DND-41 (cell line): Measurements from ENCODE around the gene TLCD3B.
"Not testable (repeated sequence)": the region's sequence is repeated elsewhere in the genome, so short reads cannot be mapped to it uniquely, and the experiment has no call there.

Experiments used
- ATAC-seq: fragments of 200-7000 bp; cut with Tn5 transposase; 3 replicates; pipeline ENCODE4 v1.9.1; 2021; ENCODE audit warnings: low read depth; ENCODE audit not compliant: insufficient read depth
- DNase-seq: peaks from one replicate; pipeline ENCODE4 v3.0.0-alpha.2; 2020
- H2AFZ ChIP-seq: 2 replicates; pipeline ENCODE4 v1.6.0; 2012; ENCODE audit warnings: low read depth, low read length
- H3K27ac ChIP-seq: 2 replicates; pipeline ENCODE4 v1.5.1; 2012; ENCODE audit warnings: low read length, inconsistent platforms
- H3K27me3 ChIP-seq: fragments of 200-600 bp; sonication (generic); 2 replicates; pipeline ENCODE4 v1.6.0; 2012; ENCODE audit warnings: low read length, mild to moderate bottlenecking, inconsistent platforms; ENCODE audit not compliant: insufficient read depth, poor library complexity
- H3K36me3 ChIP-seq: 2 replicates; pipeline ENCODE4 v1.5.1; 2012; ENCODE audit warnings: low read length, inconsistent platforms; ENCODE audit not compliant: insufficient read depth
- H3K4me1 ChIP-seq: 2 replicates; pipeline ENCODE4 v1.5.1; 2012; ENCODE audit warnings: mild to moderate bottlenecking, low read length; ENCODE audit not compliant: insufficient read depth
- H3K4me2 ChIP-seq: 2 replicates; pipeline ENCODE4 v1.6.0; 2012; ENCODE audit warnings: mild to moderate bottlenecking, moderate library complexity, low read length, inconsistent platforms; ENCODE audit not compliant: insufficient read depth
- H3K4me3 ChIP-seq, 2 experiments: fragments of 200-600 bp in 1 of 2; shearing (Covaris generic) in 1 of 2; 2 replicates each; pipeline ENCODE4 v1.5.1; 2012 to 2016; ENCODE audit warnings: inconsistent platforms in 2 of 2, low read length in 2 of 2, mild to moderate bottlenecking in 2 of 2, low read depth in 1 of 2, moderate library complexity in 1 of 2
- H3K79me2 ChIP-seq: 2 replicates; pipeline ENCODE4 v1.6.0; 2012; ENCODE audit warnings: low read length, inconsistent platforms; ENCODE audit not compliant: insufficient read depth
- H3K9ac ChIP-seq: 2 replicates; pipeline ENCODE4 v1.6.0; 2012; ENCODE audit warnings: low read depth, mild to moderate bottlenecking, inconsistent platforms, low read length, moderate library complexity
- H3K9me3 ChIP-seq: 2 replicates; pipeline ENCODE4 v1.5.1; 2012; ENCODE audit warnings: low read length, moderate library complexity, mild to moderate bottlenecking, inconsistent platforms; ENCODE audit not compliant: insufficient read depth, severe bottlenecking
- H4K20me1 ChIP-seq: 2 replicates; pipeline ENCODE4 v1.6.0; 2012; ENCODE audit warnings: low read length; ENCODE audit not compliant: insufficient read depth
- EZH2 ChIP-seq: IDR thresholded peaks from 3 replicates; pipeline ENCODE4 v1.6.1; 2012; ENCODE audit warnings: borderline replicate concordance, low read depth, mild to moderate bottlenecking, moderate library complexity, low read length, inconsistent platforms; ENCODE audit not compliant: severe bottlenecking
- TF ChIP-seq, protein P1 (sequence below): IDR thresholded peaks from 2 replicates; pipeline ENCODE4 v1.5.1; 2012; ENCODE audit warnings: borderline replicate concordance, low read length, moderate library complexity, mild to moderate bottlenecking; ENCODE audit not compliant: poor library complexity, severe bottlenecking; ENCODE audit errors: extremely low read depth

Gene TLCD3B

DNA sequence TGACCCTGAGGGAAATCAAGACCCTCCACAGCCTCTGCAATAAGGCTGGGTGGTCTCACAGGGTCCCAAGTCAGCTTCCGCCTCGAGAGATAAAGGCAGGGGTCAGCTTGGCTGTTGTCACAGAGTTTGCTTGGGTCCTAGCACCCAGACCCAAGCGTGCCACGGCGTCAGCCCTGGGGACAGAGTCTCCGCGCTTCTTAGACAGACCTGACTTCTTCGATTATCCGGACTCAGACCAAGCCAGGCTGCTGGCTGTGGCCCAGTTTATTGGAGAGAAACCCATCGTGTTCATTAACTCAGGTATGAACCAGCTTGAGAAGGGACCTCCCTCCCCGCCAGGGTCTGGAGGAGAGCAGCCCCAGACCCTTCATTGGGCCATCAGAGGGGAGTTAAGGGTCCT, 7.5 kb downstream of the TLCD3B start:
- Histone ChIP-seq H3K9ac (no peak overlapping the region), H2AFZ (no peak overlapping the region), H3K27ac (no peak overlapping the region), H3K27me3 (no peaks in the 10 kb centered on the region), H3K79me2 (no peaks in the 10 kb centered on the region), H3K4me2 (no peak overlapping the region), H3K4me1 (peaks cover 16% of the 10 kb centered on the region), H4K20me1 (0 out of 2 replicates have a peak, but pooled peaks cover 4% of the 10 kb centered on the region), H3K4me3 (no peak overlapping the region), H3K36me3 (no peaks in the 10 kb centered on the region), H3K9me3 (no peaks in the 10 kb centered on the region)
- ATAC-seq (no peak), DNase-seq (no peak)
- TF ChIP-seq EZH2, result no peak
- TF ChIP-seq, protein P1, sequence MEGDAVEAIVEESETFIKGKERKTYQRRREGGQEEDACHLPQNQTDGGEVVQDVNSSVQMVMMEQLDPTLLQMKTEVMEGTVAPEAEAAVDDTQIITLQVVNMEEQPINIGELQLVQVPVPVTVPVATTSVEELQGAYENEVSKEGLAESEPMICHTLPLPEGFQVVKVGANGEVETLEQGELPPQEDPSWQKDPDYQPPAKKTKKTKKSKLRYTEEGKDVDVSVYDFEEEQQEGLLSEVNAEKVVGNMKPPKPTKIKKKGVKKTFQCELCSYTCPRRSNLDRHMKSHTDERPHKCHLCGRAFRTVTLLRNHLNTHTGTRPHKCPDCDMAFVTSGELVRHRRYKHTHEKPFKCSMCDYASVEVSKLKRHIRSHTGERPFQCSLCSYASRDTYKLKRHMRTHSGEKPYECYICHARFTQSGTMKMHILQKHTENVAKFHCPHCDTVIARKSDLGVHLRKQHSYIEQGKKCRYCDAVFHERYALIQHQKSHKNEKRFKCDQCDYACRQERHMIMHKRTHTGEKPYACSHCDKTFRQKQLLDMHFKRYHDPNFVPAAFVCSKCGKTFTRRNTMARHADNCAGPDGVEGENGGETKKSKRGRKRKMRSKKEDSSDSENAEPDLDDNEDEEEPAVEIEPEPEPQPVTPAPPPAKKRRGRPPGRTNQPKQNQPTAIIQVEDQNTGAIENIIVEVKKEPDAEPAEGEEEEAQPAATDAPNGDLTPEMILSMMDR, result no peak

DNA sequence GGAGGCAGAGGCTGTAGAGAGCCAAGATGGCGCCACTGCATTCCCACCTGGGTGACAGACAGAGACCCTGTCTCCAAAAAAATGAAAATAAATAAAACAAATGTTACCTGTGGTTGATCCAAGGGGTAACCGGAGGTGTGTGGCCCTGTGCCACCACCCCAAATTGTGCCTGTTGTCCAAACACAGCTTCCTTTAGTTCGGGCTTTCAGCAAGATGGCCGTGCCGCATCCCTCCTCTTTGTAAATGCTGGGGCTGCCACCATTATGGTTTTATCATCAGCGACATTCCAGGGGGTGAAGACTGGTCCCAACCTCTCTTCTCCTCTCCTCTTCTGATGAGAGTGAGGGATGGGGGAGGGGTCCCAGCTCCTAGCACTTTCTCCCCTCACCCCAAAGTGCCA, 8.2 kb downstream of the TLCD3B start, which contains the start of gene C16orf92:
Gene C16orf92 (plus strand): TSS at position 312 of the 400 bp plus-strand sequence. CDS start 143 bp downstream, outside the sequence.
- Histone ChIP-seq H3K79me2 (no peaks in the 10 kb centered on the region), H3K9me3 (no peaks in the 10 kb centered on the region), H3K27ac (no peak within 1 kb of the TSS), H3K36me3 (no peaks in the 10 kb centered on the region), H3K4me3 (no peak within 1 kb of the TSS), H2AFZ (no peak within 1 kb of the TSS), H3K9ac (no peak within 1 kb of the TSS), H3K4me1 (peaks cover 16% of the 10 kb centered on the region), H4K20me1 (no peaks in the 10 kb centered on the region), H3K27me3 (no peaks in the 10 kb centered on the region), H3K4me2 (no peak within 1 kb of the TSS)
- ATAC-seq (no peak), DNase-seq (no peak)
- no peak for TF ChIP-seq EZH2
- TF ChIP-seq, protein P1, result no peak

DNA sequence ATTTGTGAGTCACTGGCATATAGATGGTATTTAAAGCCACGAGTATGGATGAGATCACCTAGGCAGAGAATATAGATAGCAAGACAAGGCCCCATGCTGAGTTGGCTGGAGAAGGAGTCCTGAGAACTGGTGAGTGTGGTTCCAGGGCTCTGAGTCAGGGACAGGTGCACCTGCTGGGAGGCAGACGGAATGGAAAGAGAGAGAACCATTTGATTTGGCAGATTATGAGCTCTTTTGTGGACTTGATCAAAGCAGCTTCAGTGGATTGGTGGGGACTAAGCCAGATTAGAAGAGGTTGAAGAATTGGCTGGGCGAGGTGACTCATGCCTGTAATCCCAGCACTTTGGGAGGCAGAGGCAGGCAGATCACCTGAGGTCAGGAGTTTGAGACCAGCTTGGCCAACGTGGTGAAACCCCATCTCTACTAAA, 12.3 kb downstream of the TLCD3B start:
- Histone ChIP-seq H4K20me1 (no peaks in the 10 kb centered on the region), H3K4me1 (peaks cover 16% of the 10 kb centered on the region), H3K36me3 (no peaks in the 10 kb centered on the region), H3K79me2 (no peaks in the 10 kb centered on the region), H3K4me3 (no peak overlapping the region), H2AFZ (no peak overlapping the region), H3K27ac (no peak overlapping the region), H3K9ac (no peak overlapping the region), H3K9me3 (no peaks in the 10 kb centered on the region), H3K4me2 (no peak overlapping the region), H3K27me3 (no peaks in the 10 kb centered on the region)
- TF ChIP-seq, protein P1, result no peak
- no peak for TF ChIP-seq EZH2
- DNase-seq, result no peak
- ATAC-seq, result no peak

DNA sequence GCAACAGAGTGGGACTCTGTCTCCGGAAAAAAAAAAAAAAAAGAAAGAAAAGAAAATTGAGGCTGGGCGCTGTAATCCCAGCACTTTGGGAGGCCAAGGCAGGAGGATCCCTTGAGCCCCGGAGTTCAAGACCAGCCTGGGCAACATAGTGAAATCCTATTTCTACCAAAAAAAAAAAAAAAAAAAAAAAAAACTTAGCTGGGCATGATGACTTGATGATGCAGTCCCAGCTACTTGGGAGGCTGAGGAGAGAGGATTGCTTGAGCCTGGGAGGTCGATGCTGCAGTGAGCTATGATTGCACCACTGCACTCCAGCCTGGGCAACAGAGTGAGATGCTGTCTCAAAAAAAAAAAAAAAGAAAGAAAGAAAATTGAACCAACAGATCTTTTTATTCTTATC, 13.1 kb downstream of the TLCD3B start:
- not testable (repeated sequence) for ATAC-seq, H3K79me2 ChIP-seq, H3K9me3 ChIP-seq, H2AFZ ChIP-seq, H3K9ac ChIP-seq, H3K4me2 ChIP-seq, H3K27ac ChIP-seq, DNase-seq, H3K27me3 ChIP-seq, H3K36me3 ChIP-seq, H4K20me1 ChIP-seq, H3K4me3 ChIP-seq
- H3K4me1 ChIP-seq, result peaks cover 16% of the 10 kb centered on the region
